Osteoblast (primary cell): ENCODE data around the gene SPC24. TPM values are rescaled to one million over a fixed set of nuclear protein-coding genes. Genes with fewer than 3 reads are reported as not detected.
A peak's percentile ranks its signal among the peaks of the same experiment; 100 is the strongest.

Experiments
- DNase-seq: peaks from one replicate; pipeline ENCODE4 v3.0.0; 2011; ENCODE audit warnings: low spot score, mixed read lengths; ENCODE audit not compliant: insufficient read length; ENCODE audit errors: missing footprints
- H2AFZ ChIP-seq: 2 replicates; pipeline ENCODE4 v1.6.0; 2011; ENCODE audit warnings: mild to moderate bottlenecking, low read length
- H3K27ac ChIP-seq: 2 replicates; pipeline ENCODE4 v1.5.1; 2011; ENCODE audit warnings: mild to moderate bottlenecking, low read depth, low read length, moderate library complexity
- H3K27me3 ChIP-seq: 2 replicates; pipeline ENCODE4 v1.6.0; 2012; ENCODE audit warnings: mild to moderate bottlenecking, control low read depth, inconsistent platforms, low read length, moderate library complexity; ENCODE audit not compliant: insufficient read depth
- H3K36me3 ChIP-seq: 2 replicates; pipeline ENCODE4 v1.5.1; 2011; ENCODE audit warnings: mild to moderate bottlenecking, low read length, control low read depth, moderate library complexity; ENCODE audit not compliant: insufficient read depth
- H3K4me1 ChIP-seq: 2 replicates; pipeline ENCODE4 v1.5.1; 2011; ENCODE audit warnings: mild to moderate bottlenecking, low read length, control low read depth, moderate library complexity; ENCODE audit not compliant: insufficient read depth
- H3K4me2 ChIP-seq: 2 replicates; pipeline ENCODE4 v1.6.0; 2011; ENCODE audit warnings: mild to moderate bottlenecking, low read length; ENCODE audit not compliant: insufficient read depth
- H3K4me3 ChIP-seq: fragments of 200-600 bp; sonication (generic); 3 replicates; pipeline ENCODE4 v1.5.1; 2012; ENCODE audit warnings: mild to moderate bottlenecking, low read length, inconsistent platforms; ENCODE audit not compliant: insufficient read depth
- H3K79me2 ChIP-seq: 2 replicates; pipeline ENCODE4 v1.6.0; 2012; ENCODE audit warnings: mild to moderate bottlenecking, low read length, control low read depth, inconsistent platforms; ENCODE audit not compliant: insufficient read depth
- H3K9me3 ChIP-seq: 2 replicates; pipeline ENCODE4 v1.5.1; 2011; ENCODE audit warnings: low read depth, low read length, control low read depth
- H4K20me1 ChIP-seq: 2 replicates; pipeline ENCODE4 v1.6.0; 2012; ENCODE audit warnings: mild to moderate bottlenecking, low read length, control low read depth; ENCODE audit not compliant: insufficient read depth
- total RNA-seq: library from RNA; depleted of rRNA; stranded (reverse); fragments of >200 nt; gene quantifications from 2 replicates; pipeline ENCODE4 v1.2.3, GENCODE V29; 2012
- TF ChIP-seq, protein P1 (sequence below): IDR thresholded peaks from 2 replicates; pipeline ENCODE4 v1.5.1; 2011; ENCODE audit warnings: mild to moderate bottlenecking, low read depth, low read length, moderate library complexity; ENCODE audit errors: extremely low read depth

SPC24 gene
- total RNA-seq, 1 donor = 5.4 TPM

DNA sequence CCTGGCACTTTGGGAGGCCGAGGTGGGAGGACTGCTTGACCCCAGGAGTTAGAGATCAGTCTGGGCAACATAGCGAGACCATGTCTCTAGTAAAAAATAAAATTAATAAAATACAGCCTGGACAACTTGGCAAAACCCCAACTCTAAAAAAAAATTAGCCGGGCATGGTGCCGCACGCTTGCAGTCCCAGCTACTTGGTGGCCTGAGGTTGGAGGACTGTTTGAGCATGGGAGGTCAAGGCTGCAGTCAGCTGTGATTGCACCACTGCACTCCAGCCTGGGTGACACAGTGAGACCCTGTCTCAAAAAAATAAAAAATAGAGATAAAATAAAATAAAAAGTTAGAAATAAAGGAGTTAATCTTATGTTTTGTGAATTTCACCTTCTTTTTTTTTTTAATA, 15.6 kb upstream of the SPC24 start:
- H2AFZ ChIP-seq = no peak overlapping the region
- no peaks in the 10 kb centered on the region for H3K9me3 ChIP-seq
- H3K4me1 ChIP-seq = peaks cover 25% of the 10 kb centered on the region
- no peaks in the 10 kb centered on the region for H3K27me3 ChIP-seq
- H3K79me2 ChIP-seq = no peaks in the 10 kb centered on the region
- no peak for DNase-seq
- peak overlapping the region; percentile 95 for H3K27ac ChIP-seq
- TF ChIP-seq, protein P1, sequence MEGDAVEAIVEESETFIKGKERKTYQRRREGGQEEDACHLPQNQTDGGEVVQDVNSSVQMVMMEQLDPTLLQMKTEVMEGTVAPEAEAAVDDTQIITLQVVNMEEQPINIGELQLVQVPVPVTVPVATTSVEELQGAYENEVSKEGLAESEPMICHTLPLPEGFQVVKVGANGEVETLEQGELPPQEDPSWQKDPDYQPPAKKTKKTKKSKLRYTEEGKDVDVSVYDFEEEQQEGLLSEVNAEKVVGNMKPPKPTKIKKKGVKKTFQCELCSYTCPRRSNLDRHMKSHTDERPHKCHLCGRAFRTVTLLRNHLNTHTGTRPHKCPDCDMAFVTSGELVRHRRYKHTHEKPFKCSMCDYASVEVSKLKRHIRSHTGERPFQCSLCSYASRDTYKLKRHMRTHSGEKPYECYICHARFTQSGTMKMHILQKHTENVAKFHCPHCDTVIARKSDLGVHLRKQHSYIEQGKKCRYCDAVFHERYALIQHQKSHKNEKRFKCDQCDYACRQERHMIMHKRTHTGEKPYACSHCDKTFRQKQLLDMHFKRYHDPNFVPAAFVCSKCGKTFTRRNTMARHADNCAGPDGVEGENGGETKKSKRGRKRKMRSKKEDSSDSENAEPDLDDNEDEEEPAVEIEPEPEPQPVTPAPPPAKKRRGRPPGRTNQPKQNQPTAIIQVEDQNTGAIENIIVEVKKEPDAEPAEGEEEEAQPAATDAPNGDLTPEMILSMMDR = no peak
- no peak overlapping the region for H3K4me2 ChIP-seq
- peaks cover 66% of the 10 kb centered on the region for H3K36me3 ChIP-seq
- H3K4me3 ChIP-seq = no peak overlapping the region
- no peaks in the 10 kb centered on the region for H4K20me1 ChIP-seq

- H3K27ac ChIP-seq = peak overlapping the region; percentile 95
- H3K4me1 ChIP-seq = peaks cover 36% of the 10 kb centered on the region
- no peaks in the 10 kb centered on the region for H4K20me1 ChIP-seq
- H3K4me2 ChIP-seq = no peak overlapping the region
- no peaks in the 10 kb centered on the region for H3K79me2 ChIP-seq
- no peaks in the 10 kb centered on the region for H3K27me3 ChIP-seq
- TF ChIP-seq, protein P1 = no peak
- no peaks in the 10 kb centered on the region for H3K9me3 ChIP-seq
- H3K36me3 ChIP-seq = peaks cover 66% of the 10 kb centered on the region
- DNase-seq = peak; percentile 65
- no peak overlapping the region for H2AFZ ChIP-seq
- no peak overlapping the region for H3K4me3 ChIP-seq
Measured at GRCh38 chr19:11169896-11170678, 14.5 kb upstream of the SPC24 start.

DNA sequence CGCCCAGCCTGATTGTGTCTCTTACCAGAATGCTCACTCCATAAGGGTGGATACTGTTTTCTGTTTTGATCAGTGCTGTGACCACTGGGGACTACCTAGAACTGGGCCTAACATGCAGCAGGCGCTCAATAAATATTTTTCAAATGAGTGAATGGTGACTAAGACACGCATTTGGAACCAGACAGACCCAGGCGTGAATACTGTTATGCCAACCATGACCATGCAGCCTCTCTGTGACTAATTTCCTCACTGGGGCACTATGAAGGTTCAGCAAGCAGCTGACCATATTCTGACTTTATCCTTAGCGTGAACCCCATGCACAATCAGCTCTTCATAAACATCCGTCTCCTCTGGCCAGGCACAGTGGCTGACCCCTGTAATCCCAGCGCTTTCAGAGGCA, 13.0 kb upstream of the SPC24 start:
- peak; percentile 97 for DNase-seq

More for the DNA sequence above, 13.0 kb upstream of the SPC24 start:
- peaks cover 46% of the 10 kb centered on the region for H3K4me1 ChIP-seq
- TF ChIP-seq, protein P1 = no peak
- peaks cover 58% of the 10 kb centered on the region for H3K36me3 ChIP-seq
- peak overlapping the region; percentile 29 for H3K4me2 ChIP-seq
- H4K20me1 ChIP-seq = no peaks in the 10 kb centered on the region
- no peaks in the 10 kb centered on the region for H3K27me3 ChIP-seq
- H2AFZ ChIP-seq = no peak overlapping the region
- no peaks in the 10 kb centered on the region for H3K9me3 ChIP-seq
- H3K79me2 ChIP-seq = no peaks in the 10 kb centered on the region
- no peak overlapping the region for H3K4me3 ChIP-seq
- H3K27ac ChIP-seq = peak overlapping the region; percentile 95
